SK-N-SH treated with all-trans-retinoic acid at 6 μM for 48 hours (cell line): Measurements from ENCODE around the gene EPHA6.

ENCODE experiments used
- ATAC-seq: fragments of 200-7000 bp; cut with Tn5 transposase; 3 replicates; pipeline ENCODE4 v1.9.1; 2020; ENCODE audit warnings: mild to moderate bottlenecking, moderate library complexity
- ARNTL ChIP-seq: fragments of 450-650 bp; formaldehyde crosslinking; IDR thresholded peaks from 2 replicates; pipeline ENCODE4 v1.5.0; 2020; ENCODE audit warnings: low read depth, mild to moderate bottlenecking, moderate library complexity, borderline replicate concordance
- BACH2 ChIP-seq: fragments of 250-450 bp; sonication (Bioruptor Pico); IDR thresholded peaks from 2 replicates; pipeline ENCODE4 v1.9.0; 2021; ENCODE audit warnings: mild to moderate bottlenecking, borderline replicate concordance
- CSDC2 ChIP-seq: fragments of 250-450 bp; sonication (Bioruptor Pico); IDR thresholded peaks from 2 replicates; pipeline ENCODE4 v1.5.0; 2020; ENCODE audit warnings: mild to moderate bottlenecking, moderate library complexity
- ESRRG ChIP-seq: fragments of 250-450 bp; sonication (Bioruptor Pico); IDR thresholded peaks from 2 replicates; pipeline ENCODE4 v1.6.1; 2021; ENCODE audit warnings: mild to moderate bottlenecking
- GLIS3 ChIP-seq: fragments of 250-450 bp; sonication (Bioruptor Pico); IDR thresholded peaks from 2 replicates; pipeline ENCODE4 v1.5.0; 2020; ENCODE audit warnings: mild to moderate bottlenecking, moderate library complexity
- ISL1 ChIP-seq: fragments of 250-450 bp; sonication (Bioruptor Pico); IDR thresholded peaks from 2 replicates; pipeline ENCODE4 v2.1.2; 2022; ENCODE audit warnings: mild to moderate bottlenecking, moderate library complexity
- OSR1 ChIP-seq: fragments of 250-450 bp; sonication (Bioruptor Pico); IDR thresholded peaks from 2 replicates; pipeline ENCODE4 v1.8.0; 2022; ENCODE audit warnings: moderate library complexity, mild to moderate bottlenecking, inconsistent platforms
- PPARA ChIP-seq: fragments of 250-450 bp; sonication (Bioruptor Pico); IDR thresholded peaks from 2 replicates; pipeline ENCODE4 v1.5.0; 2020; ENCODE audit warnings: mild to moderate bottlenecking, borderline replicate concordance
- RARB ChIP-seq: fragments of 250-450 bp; sonication (Bioruptor Pico); IDR thresholded peaks from 2 replicates; pipeline ENCODE4 v1.8.0; 2021; ENCODE audit warnings: mild to moderate bottlenecking, moderate library complexity
- SNAI2 ChIP-seq: fragments of 250-450 bp; sonication (Bioruptor Pico); IDR thresholded peaks from 2 replicates; pipeline ENCODE4 v1.5.0; 2020; ENCODE audit warnings: mild to moderate bottlenecking, moderate library complexity
- TCF4 ChIP-seq: fragments of 250-450 bp; sonication (Bioruptor Pico); IDR thresholded peaks from 2 replicates; pipeline ENCODE4 v1.8.0; 2021; ENCODE audit warnings: mild to moderate bottlenecking, moderate library complexity, borderline replicate concordance
- TOX ChIP-seq: fragments of 250-450 bp; sonication (Bioruptor Pico); IDR thresholded peaks from 2 replicates; pipeline ENCODE4 v1.8.0; 2021; ENCODE audit warnings: mild to moderate bottlenecking, moderate library complexity, borderline replicate concordance
- ZC3H10 ChIP-seq: fragments of 250-450 bp; sonication (Bioruptor Pico); IDR thresholded peaks from 2 replicates; pipeline ENCODE4 v1.5.1; 2021; ENCODE audit warnings: mild to moderate bottlenecking, moderate library complexity
- ZFP3 ChIP-seq: fragments of 250-450 bp; sonication (Bioruptor Pico); IDR thresholded peaks from 2 replicates; pipeline ENCODE4 v1.5.0; 2020; ENCODE audit warnings: mild to moderate bottlenecking, moderate library complexity
- ZNF565 ChIP-seq: fragments of 450-650 bp; formaldehyde crosslinking; conservative IDR thresholded peaks from 2 replicates; pipeline ENCODE4 v1.5.0; 2020; ENCODE audit warnings: low read depth, mild to moderate bottlenecking, moderate library complexity
- ZNF70 ChIP-seq: fragments of 450-650 bp; formaldehyde crosslinking; IDR thresholded peaks from 2 replicates; pipeline ENCODE4 v1.5.0; 2020; ENCODE audit warnings: mild to moderate bottlenecking, moderate library complexity
- ZNF8 ChIP-seq: fragments of 450-650 bp; formaldehyde crosslinking; IDR thresholded peaks from 2 replicates; pipeline ENCODE4 v1.5.0; 2020; ENCODE audit warnings: mild to moderate bottlenecking, moderate library complexity
- TF ChIP-seq, protein P1 (sequence below): fragments of 250-450 bp; sonication (Bioruptor Pico); IDR thresholded peaks from 2 replicates; pipeline ENCODE4 v1.5.0; 2020; ENCODE audit warnings: mild to moderate bottlenecking, moderate library complexity
- TF ChIP-seq, protein P2 (sequence below): fragments of 250-450 bp; sonication (Bioruptor Pico); IDR thresholded peaks from 2 replicates; pipeline ENCODE4 v1.8.0; 2021; ENCODE audit warnings: low read depth, mild to moderate bottlenecking, moderate library complexity, borderline replicate concordance
- TF ChIP-seq, protein P3 (sequence below): fragments of 250-450 bp; sonication (Bioruptor Pico); IDR thresholded peaks from 2 replicates; pipeline ENCODE4 v1.8.0; 2020; ENCODE audit warnings: mild to moderate bottlenecking, moderate library complexity, borderline replicate concordance
- TF ChIP-seq, protein P4 (sequence below): fragments of 250-450 bp; sonication (Bioruptor Pico); IDR thresholded peaks from 2 replicates; pipeline ENCODE4 v1.5.1; 2021; ENCODE audit warnings: mild to moderate bottlenecking, moderate library complexity
- TF ChIP-seq, protein P5 (sequence below): fragments of 250-450 bp; sonication (Bioruptor Pico); IDR thresholded peaks from 2 replicates; pipeline ENCODE4 v1.5.1; 2020; ENCODE audit warnings: low read depth, mild to moderate bottlenecking, moderate library complexity

Gene EPHA6

DNA sequence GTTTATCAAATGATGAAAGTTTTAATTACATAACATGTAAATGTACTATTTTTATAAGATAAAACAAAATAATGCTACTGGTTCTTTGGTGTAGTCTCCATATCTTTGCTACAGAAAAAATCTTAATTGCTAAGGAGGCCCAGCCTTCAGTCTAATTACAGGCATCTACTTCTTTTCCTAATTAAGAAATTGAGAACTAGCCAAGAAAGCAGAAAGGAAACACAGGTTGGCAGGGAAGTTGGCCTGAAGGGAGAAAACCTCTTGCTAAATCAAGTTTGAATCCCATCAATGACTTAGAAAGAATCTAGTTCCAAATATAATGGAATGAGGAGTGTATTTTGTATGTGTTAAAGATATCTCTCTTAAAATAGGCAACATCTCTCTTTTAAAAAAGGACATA is 737.8 kb downstream of the EPHA6 start:
- ATAC-seq = no peak
- TF ChIP-seq TCF4 (CRISPR knock-in tag) (no peak), ZNF70 (CRISPR knock-in tag) (no peak), GLIS3 (CRISPR knock-in tag) (no peak), PPARA (no peak), RARB (no peak), ARNTL (CRISPR knock-in tag) (no peak), ZC3H10 (CRISPR knock-in tag) (no peak), ESRRG (no peak), ISL1 (no peak), SNAI2 (CRISPR knock-in tag) (no peak), ZNF8 (CRISPR knock-in tag) (no peak)
- TF ChIP-seq, protein P1, sequence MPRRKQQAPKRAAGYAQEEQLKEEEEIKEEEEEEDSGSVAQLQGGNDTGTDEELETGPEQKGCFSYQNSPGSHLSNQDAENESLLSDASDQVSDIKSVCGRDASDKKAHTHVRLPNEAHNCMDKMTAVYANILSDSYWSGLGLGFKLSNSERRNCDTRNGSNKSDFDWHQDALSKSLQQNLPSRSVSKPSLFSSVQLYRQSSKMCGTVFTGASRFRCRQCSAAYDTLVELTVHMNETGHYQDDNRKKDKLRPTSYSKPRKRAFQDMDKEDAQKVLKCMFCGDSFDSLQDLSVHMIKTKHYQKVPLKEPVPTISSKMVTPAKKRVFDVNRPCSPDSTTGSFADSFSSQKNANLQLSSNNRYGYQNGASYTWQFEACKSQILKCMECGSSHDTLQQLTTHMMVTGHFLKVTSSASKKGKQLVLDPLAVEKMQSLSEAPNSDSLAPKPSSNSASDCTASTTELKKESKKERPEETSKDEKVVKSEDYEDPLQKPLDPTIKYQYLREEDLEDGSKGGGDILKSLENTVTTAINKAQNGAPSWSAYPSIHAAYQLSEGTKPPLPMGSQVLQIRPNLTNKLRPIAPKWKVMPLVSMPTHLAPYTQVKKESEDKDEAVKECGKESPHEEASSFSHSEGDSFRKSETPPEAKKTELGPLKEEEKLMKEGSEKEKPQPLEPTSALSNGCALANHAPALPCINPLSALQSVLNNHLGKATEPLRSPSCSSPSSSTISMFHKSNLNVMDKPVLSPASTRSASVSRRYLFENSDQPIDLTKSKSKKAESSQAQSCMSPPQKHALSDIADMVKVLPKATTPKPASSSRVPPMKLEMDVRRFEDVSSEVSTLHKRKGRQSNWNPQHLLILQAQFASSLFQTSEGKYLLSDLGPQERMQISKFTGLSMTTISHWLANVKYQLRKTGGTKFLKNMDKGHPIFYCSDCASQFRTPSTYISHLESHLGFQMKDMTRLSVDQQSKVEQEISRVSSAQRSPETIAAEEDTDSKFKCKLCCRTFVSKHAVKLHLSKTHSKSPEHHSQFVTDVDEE = no peak
- TF ChIP-seq, protein P2, sequence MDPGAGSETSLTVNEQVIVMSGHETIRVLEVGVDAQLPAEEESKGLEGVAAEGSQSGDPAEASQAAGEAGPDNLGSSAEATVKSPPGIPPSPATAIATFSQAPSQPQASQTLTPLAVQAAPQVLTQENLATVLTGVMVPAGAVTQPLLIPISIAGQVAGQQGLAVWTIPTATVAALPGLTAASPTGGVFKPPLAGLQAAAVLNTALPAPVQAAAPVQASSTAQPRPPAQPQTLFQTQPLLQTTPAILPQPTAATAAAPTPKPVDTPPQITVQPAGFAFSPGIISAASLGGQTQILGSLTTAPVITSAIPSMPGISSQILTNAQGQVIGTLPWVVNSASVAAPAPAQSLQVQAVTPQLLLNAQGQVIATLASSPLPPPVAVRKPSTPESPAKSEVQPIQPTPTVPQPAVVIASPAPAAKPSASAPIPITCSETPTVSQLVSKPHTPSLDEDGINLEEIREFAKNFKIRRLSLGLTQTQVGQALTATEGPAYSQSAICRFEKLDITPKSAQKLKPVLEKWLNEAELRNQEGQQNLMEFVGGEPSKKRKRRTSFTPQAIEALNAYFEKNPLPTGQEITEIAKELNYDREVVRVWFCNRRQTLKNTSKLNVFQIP = no peak

DNA sequence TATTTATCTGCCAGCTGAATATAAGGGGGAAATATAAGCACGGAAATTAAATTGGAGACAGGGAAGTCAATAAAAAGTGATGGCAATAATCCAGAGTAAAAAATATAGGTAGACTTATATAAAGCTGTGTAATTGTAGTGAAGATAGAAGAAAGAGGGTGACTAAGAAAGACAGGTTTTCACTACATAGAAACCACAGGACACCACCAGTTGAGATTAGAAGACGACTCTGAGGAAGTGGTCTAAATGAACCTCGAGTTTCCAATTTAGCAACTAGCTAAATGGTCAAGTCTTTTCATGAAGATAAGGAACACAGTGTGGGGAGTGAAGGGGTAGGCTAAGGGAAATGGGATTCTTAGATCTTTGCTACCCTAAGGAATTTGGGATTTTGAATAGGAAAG is 761.3 kb downstream of the EPHA6 start:
- no peak for ATAC-seq
- TF ChIP-seq PPARA (no peak), TOX (no peak), TCF4 (CRISPR knock-in tag) (no peak), OSR1 (CRISPR knock-in tag) (no peak), SNAI2 (CRISPR knock-in tag) (no peak), ZNF8 (CRISPR knock-in tag) (no peak), ZFP3 (CRISPR knock-in tag) (no peak)
- TF ChIP-seq, protein P1 = no peak

DNA sequence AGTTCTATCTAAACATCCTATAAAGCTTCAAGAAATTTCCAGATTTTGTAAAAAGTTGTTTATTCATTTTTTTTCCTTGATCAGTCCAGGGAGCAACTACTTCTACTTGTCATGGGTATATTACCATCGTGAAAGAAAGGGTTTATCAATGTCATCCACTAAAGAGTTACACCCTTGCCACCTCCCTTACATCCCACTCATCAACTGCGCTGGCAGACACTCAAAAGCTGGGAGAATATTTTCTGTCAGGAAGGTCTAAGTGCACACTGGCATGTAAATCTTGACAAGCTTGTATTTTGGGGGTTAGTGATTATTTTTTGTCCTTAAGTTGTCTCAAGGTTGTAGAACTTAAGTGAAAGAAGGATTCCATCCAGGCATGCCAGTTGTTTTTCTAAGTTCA is 761.8 kb downstream of the EPHA6 start:
- TF ChIP-seq, protein P2 = no peak
- no peak for TF ChIP-seq BACH2
- TF ChIP-seq ISL1 = no peak
- TF ChIP-seq, protein P3, sequence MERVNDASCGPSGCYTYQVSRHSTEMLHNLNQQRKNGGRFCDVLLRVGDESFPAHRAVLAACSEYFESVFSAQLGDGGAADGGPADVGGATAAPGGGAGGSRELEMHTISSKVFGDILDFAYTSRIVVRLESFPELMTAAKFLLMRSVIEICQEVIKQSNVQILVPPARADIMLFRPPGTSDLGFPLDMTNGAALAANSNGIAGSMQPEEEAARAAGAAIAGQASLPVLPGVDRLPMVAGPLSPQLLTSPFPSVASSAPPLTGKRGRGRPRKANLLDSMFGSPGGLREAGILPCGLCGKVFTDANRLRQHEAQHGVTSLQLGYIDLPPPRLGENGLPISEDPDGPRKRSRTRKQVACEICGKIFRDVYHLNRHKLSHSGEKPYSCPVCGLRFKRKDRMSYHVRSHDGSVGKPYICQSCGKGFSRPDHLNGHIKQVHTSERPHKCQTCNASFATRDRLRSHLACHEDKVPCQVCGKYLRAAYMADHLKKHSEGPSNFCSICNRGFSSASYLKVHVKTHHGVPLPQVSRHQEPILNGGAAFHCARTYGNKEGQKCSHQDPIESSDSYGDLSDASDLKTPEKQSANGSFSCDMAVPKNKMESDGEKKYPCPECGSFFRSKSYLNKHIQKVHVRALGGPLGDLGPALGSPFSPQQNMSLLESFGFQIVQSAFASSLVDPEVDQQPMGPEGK (CRISPR knock-in tag) = no peak
- no peak for TF ChIP-seq ZNF565 (CRISPR knock-in tag)
- TF ChIP-seq ZC3H10 (CRISPR knock-in tag) = no peak
- TF ChIP-seq ZNF8 (CRISPR knock-in tag) = no peak
- TF ChIP-seq, protein P4, sequence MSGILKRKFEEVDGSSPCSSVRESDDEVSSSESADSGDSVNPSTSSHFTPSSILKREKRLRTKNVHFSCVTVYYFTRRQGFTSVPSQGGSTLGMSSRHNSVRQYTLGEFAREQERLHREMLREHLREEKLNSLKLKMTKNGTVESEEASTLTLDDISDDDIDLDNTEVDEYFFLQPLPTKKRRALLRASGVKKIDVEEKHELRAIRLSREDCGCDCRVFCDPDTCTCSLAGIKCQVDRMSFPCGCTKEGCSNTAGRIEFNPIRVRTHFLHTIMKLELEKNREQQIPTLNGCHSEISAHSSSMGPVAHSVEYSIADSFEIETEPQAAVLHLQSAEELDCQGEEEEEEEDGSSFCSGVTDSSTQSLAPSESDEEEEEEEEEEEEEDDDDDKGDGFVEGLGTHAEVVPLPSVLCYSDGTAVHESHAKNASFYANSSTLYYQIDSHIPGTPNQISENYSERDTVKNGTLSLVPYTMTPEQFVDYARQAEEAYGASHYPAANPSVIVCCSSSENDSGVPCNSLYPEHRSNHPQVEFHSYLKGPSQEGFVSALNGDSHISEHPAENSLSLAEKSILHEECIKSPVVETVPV (CRISPR knock-in tag) = no peak
- TF ChIP-seq TCF4 (CRISPR knock-in tag) = no peak
- no peak for TF ChIP-seq TOX
- TF ChIP-seq, protein P5, sequence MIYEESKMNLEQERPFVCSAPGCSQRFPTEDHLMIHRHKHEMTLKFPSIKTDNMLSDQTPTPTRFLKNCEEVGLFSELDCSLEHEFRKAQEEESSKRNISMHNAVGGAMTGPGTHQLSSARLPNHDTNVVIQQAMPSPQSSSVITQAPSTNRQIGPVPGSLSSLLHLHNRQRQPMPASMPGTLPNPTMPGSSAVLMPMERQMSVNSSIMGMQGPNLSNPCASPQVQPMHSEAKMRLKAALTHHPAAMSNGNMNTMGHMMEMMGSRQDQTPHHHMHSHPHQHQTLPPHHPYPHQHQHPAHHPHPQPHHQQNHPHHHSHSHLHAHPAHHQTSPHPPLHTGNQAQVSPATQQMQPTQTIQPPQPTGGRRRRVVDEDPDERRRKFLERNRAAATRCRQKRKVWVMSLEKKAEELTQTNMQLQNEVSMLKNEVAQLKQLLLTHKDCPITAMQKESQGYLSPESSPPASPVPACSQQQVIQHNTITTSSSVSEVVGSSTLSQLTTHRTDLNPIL (CRISPR knock-in tag) = no peak
- TF ChIP-seq ARNTL (CRISPR knock-in tag) = no peak
- TF ChIP-seq ZFP3 (CRISPR knock-in tag) = no peak
- no peak for TF ChIP-seq RARB
- no peak for TF ChIP-seq CSDC2 (CRISPR knock-in tag)
- no peak for ATAC-seq
